ENCODE data around the gene DHRS7.
"Not testable (repeated sequence)": the region's sequence is repeated elsewhere in the genome, so short reads cannot be mapped to it uniquely, and the experiment has no call there.

DHRS7 gene

DNA sequence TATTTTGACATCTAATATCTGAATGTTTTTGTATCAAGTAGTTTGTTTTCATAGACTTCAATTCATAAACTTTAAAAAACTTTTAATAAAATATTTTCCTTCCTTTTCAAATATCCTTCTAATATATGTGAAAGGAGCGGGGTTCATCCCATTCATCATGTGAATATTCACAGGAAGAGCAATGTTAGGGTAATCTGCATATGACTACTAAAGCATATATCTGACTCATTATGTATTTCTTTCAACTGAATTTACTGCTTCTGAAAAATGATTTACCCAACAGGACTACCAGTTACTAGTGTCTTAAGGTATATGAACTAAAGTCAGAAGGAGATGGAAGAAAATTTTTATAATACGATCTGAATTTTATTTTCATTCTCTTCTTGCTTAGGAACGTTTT, 30.5 kb downstream of the DHRS7 start:
- no peak for DNase-seq (ENCODE audit: low spot score)

DNA sequence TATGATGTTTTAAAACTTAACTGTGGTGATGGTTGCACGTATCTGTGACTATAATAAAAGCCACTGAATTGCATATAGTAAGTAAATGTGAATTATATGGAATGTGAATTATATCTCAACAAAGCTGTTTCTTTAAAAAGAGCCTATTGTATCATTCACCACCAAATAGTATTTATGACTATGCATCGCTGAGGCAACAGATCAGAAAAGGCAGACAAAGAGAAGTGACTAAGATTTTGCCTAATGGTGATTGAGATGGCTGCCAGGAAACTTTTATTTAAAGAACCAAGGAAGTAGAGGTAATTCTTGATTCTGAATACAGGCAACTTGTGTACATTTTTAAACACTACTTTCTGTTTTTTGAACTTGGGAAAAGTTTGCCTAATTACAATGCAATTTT, 31.7 kb downstream of the DHRS7 start:
- DNase-seq (ENCODE audit: low spot score): no peak

DNA sequence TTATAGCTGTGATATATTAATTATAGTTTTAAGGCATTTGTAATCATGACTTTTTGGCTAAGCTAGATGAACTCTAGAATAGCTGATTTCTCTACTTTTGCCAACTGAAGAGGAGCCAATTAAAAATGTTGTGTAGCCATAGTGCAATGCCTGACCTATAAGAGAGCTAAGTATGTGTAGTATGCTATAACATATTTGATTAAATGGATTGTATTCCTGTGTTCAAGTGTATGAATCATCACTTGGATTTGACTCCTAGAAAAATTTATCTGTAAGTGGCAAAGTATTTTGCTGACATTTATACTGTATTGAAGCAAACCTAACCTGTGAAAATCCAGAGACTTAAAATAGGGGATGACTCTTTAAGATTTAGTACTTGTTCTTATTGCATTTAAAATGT, 39.3 kb downstream of the DHRS7 start:
- no peak for DNase-seq (ENCODE audit: low spot score)

DNA sequence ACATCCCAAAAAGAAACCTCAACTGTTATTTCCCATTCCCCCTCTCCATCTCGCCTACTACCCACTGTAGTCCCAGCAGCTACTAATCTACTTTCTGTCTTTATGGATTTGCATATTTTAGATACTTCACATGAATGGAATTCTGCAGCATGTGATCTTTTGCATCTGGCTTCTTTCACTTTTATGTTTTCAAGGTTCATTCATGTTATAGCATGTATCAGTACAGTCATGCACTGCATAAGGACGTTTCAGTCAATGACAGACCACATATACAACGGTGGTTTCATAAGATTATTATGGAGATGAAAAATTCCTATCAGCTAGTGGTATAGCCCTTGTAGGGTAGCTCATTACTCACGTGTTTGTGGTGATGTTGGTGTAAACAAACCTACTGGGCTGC, 49.0 kb downstream of the DHRS7 start:
- DNase-seq (ENCODE audit: low spot score): no peak

DNA sequence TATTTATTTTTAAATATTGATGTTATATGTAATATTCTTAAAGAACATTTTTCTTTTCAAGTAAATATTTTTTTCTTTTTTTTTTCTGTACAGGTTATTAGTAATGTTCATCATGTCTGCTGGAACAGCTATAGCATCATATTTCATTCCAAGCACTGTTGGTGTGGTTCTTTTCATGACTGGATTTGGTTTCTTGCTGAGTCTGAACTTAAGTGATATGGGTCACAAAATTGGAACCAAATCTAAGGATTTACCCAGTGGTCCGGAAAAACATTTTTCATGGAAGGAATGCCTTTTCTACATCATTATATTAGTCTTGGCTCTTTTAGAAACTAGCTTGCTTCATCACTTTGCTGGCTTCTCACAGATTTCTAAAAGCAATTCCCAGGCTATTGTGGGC, 50.3 kb downstream of the DHRS7 start:
- DNase-seq (ENCODE audit: low spot score): no peak

DNA sequence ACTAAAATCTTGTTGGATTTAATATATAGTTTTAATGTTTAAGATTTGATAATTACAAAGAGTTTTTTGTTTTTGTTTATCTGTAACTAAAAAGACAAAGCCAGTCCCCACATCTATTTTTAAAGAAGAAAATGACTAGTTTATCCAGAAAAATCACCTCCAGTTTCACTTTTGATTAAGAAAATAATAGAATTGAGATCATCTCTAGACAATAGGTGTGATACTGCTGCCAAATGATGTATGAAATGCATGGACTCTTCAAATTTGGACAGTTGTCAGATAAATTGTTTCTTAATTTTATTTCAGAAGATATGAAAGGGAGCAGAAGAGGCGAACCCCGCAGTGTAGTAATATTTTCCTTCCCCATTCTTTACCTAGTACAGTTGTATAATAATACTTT, 53.5 kb downstream of the DHRS7 start:
- no peak for DNase-seq (ENCODE audit: low spot score)

DNA sequence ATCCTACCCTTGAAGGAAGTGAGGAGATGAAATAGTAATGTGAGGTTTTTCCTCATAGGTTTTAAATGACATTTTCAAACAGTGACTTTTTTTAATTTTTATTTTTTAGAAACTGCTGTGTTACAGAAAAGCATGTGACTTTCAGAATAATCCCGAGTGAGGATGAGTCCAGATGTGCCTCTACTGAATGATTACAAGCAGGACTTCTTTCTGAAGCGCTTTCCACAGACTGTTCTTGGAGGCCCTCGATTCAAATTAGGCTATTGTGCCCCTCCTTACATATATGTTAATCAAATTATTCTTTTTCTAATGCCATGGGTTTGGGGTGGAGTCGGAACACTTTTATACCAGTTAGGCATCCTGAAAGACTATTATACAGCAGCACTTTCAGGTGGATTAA, 57.7 kb downstream of the DHRS7 start:
- no peak for DNase-seq (ENCODE audit: low spot score)

DNA sequence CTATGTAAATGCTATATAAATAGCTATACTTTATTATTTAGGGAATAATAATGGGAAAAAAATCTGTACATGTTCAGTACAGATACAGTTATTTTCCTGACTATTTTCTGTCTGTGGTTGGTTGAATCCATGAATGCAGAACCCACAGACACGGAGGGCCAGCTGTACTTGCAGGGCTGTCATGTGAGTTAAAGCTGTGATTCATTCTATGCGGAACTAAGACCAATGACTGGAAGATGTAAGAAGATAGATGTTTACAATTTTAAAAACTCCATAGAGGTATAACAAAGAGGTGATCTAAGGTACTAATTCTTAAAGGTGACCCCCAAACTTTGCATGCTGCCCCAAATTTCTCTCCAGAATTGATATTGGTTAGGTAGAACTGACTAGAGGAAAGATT, 58.9 kb downstream of the DHRS7 start:
- no peak for DNase-seq (ENCODE audit: low spot score)

DNA sequence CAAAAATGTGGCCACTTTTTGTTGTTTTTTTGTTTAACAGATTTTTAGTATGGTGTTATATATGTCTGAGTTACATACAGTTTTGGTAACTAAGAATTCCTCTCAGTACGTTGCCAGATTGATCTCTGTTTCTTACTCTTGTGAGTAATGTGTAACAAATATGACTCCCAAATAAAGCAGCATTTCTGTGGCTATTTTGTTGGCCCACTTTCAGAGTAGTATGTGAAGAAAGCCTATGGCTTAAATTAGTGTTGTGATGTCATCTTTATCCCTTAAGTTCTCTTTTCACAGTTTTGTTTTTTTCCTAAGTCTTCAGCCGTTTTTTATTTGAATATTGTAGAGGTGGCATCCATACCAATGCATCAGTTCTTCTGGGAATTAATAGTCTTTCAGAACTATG, 62.8 kb downstream of the DHRS7 start:
- DNase-seq (ENCODE audit: low spot score): no peak

DNA sequence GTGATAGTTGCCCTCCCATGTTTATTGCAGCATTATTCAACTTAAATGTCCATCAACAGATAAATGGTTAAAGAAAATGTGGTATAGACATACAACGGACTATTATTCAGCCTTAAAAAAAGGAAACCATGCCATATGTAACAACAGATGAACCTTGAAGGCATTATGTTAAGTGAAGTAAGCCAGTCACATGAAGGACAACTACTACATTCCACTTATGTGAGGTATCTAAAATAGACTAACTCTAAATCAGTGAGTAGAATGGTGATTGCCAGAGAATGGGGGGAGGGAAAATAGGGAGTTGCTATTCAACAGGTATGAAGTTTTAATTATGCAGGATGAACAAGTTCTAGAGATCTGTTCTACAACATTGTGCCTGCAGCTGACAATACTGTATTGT, 63.4 kb downstream of the DHRS7 start:
- no peak for DNase-seq (ENCODE audit: low spot score)

DNA sequence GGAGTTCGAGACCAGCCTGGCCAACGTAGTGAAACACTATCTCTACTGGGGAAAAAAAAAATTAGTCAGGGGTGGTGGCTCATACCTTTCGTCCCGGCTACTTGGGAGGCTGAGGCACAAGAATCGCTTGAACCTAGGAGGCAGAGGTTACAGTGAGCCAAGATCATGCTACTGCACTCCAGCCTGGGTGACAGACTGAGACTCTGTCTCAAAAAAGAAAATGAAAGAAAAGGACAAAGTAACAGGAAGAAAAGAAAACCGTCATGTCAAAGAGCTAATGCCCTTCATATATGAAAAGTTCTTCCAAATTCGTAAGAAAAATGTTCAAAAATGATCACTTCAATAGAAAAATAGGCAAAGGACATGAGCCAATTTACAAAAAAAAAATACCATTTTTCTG, 65.3 kb downstream of the DHRS7 start:
- DNase-seq (ENCODE audit: low spot score): not testable (repeated sequence)

DNA sequence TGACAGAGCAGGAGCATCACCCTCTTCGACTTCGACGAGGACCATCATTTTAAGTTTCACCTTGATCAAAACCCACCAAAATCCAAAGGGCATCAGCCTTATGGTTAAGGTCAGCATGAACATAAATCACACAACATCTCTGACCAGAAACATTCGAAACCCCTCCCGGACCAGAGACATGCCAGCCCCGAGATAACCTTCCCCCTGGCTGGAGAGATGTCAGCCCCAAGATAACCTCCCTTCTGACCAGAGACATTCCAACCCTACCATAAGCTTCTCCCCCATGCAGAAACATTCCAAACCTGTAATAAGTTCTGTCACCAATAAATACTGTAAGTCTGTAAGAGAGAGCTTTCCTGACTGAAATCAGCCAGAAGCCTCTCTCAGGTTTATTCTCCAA, 67.2 kb downstream of the DHRS7 start:
- no peak for DNase-seq (ENCODE audit: low spot score)

DNA sequence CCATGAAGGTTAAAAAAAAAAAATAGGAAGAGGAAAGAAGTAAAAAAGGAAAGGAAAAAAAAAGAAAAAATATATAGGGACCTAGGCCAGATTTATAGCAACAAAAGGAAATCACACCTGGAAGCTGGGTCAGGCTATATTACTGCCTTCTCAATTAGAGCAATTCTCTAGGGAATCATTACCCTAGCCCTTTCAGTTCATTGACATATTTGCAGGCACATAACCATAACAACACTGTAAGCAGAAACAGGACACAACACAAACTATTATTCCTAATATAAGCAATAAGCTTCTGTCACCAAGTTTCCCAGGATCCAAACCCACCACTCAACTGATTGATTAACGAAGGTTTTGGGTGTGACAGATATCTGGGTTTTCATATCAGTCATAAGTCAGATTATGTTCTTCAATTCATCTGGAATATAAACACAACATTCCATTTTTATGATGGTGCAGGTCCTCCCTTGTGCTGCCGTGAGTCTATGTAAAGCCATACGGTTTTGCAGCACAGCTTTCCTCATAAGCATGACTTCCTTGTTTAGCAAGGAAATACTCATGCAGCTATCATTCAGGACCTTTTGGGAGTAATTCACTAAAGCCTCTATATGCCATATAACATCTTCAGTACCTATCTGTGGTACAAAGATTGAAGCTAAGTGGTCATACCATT, 69.3 kb downstream of the DHRS7 start:
- no peak for DNase-seq (ENCODE audit: low spot score)

DNA sequence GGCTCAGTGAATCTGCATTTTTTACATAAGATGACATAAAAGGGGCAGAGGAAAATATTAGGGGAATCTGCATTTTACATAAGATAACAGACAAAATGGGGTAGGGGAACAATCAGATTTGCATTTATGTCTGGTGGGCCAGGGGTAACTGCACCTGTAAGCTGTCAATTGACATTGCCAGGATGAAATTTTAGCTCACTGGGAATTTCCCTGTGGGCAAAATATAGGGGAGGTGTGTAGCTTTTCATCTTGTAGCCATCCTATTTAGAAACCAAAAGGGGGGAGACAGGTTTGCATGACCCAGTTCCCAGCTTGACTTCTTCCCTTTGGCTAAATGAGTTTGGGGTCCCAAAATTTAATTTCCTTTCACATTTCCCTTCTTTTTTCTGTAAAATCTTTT, 70.0 kb downstream of the DHRS7 start:
- no peak for DNase-seq (ENCODE audit: low spot score)

DNA sequence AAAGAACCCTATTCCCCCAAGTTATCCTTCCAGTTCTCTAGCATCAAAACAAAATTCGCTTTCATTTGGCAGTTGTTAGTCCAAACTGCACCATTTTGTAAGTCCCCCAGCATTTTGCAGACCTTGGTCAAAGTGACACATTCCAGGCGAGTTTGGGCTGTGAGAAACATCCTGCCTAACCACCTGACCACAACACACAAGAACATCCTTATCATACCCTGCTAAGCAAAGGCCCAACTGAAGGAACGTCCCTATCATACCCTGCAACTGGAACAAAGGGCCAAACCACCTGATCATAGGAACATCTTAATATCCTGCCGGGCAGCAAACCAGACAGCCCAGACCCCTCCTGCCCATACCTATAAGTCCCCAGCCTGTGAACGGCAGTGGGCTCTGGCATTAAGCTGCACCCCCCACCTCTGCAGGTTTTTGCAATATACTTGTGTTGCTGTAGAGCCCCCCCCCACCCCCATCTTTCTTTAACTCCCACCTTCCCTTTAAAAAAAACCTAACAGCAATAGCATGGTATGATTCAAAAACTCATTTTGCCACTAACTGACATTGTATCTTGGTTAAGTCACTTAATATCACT, 70.8 kb downstream of the DHRS7 start:
- no peak for DNase-seq (ENCODE audit: low spot score)

All from SK-N-DZ (cell line).